HCT116 (cell line): ENCODE data around the gene CACNA2D3. TPM values are rescaled to one million over a fixed set of nuclear protein-coding genes. Genes with fewer than 3 reads are reported as not detected.

Experiments
- ATAC-seq: fragments of 200-7000 bp; cut with Tn5 transposase; 2 replicates; pipeline ENCODE4 v1.9.1; 2020; ENCODE audit warnings: mild to moderate bottlenecking, moderate library complexity
- BruUV-seq: library from RNA; stranded (reverse); fragments of 400-500 nt; replicated peaks from 2 replicates; lab custom pipeline; 2021; lab: Mats Ljungman, UMichigan
- CTCF ChIA-PET: fragments of 300-600 bp; sonication (Branson Sonifier 250); formaldehyde crosslinking; loops from one replicate; lab custom pipeline; 2021; ENCODE audit warnings: antibody characterized with exemption; lab: Charles Lee
- POLR2A ChIA-PET: fragments of 300-600, 350-600 bp; sonication (Branson Sonifier 250); formaldehyde crosslinking; loops from one replicate; lab custom pipeline; 2021; ENCODE audit warnings: antibody characterized with exemption; lab: Charles Lee
- RAD21 ChIA-PET, 2 experiments: fragments of 300-600 bp; sonication (Branson Sonifier 250); formaldehyde crosslinking; loops; one replicate each; lab custom pipeline; 2023; ENCODE audit warnings: low total read pairs in 2 of 2; ENCODE audit not compliant: uncharacterized antibody in 2 of 2, unreplicated experiment in 2 of 2, low non-redundant PET in 1 of 2; lab: Charles Lee
- DNase-seq: peaks from one replicate; pipeline ENCODE4 v3.0.0-alpha.2; 2010; ENCODE audit warnings: low read depth, low spot score
- H2AFZ ChIP-seq: fragments of 200-600 bp; shearing (Covaris generic), sonication (generic); 2 replicates; pipeline ENCODE4 v1.6.1; 2017; ENCODE audit warnings: low read depth, mixed run types, mixed read lengths, antibody characterized with exemption, low read length; ENCODE audit not compliant: poor library complexity, severe bottlenecking
- H3K27ac ChIP-seq: 2 replicates; pipeline ENCODE4 v1.5.1; 2012; ENCODE audit warnings: low read depth, low read length
- H3K27me3 ChIP-seq: fragments of 200-600 bp; sonication (generic); 2 replicates; pipeline ENCODE4 v1.6.1; 2016; ENCODE audit warnings: mixed run types, low read length, mixed read lengths; ENCODE audit not compliant: insufficient read depth
- H3K36me3 ChIP-seq, 2 experiments: fragments of 200-500 bp in 1 of 2; fragments of 200-600 bp in 1 of 2; sonication (Bioruptor generic) in 1 of 2; sonication (generic) in 1 of 2; 2 replicates each; pipeline versions ENCODE4 v1.5.1 to v1.6.1; 2014 to 2016; ENCODE audit warnings: low read length in 2 of 2, inconsistent platforms in 1 of 2, mixed read lengths in 1 of 2, mixed run types in 1 of 2; ENCODE audit not compliant: insufficient read depth in 2 of 2, control insufficient read depth in 1 of 2
- H3K4me1 ChIP-seq, 2 experiments: fragments of 200-600 bp in 1 of 2; sonication (generic) in 1 of 2; 2 replicates each; pipeline versions ENCODE4 v1.5.1 to v1.6.1; 2012 to 2017; ENCODE audit warnings: low read length in 2 of 2, inconsistent platforms in 1 of 2, mild to moderate bottlenecking in 1 of 2, mixed read lengths in 1 of 2, mixed run types in 1 of 2, moderate library complexity in 1 of 2; ENCODE audit not compliant: insufficient read depth in 2 of 2, control insufficient read depth in 1 of 2
- H3K4me2 ChIP-seq: fragments of 200-600 bp; sonication (generic); 2 replicates; pipeline ENCODE4 v1.6.1; 2017; ENCODE audit warnings: mixed run types, low read length, mixed read lengths
- H3K4me3 ChIP-seq, 2 experiments: fragments of 200-600 bp in 1 of 2; sonication (generic) in 1 of 2; replicated peaks in 1 of 2; 2 replicates each; pipeline ENCODE4 v1.5.1; 2011 to 2016; ENCODE audit warnings: low read length in 2 of 2, control low read depth in 1 of 2, low read depth in 1 of 2, mild to moderate bottlenecking in 1 of 2, mixed read lengths in 1 of 2, mixed run types in 1 of 2
- H3K79me2 ChIP-seq: fragments of 200-600 bp; sonication (generic); 2 replicates; pipeline ENCODE4 v1.6.1; 2017; ENCODE audit warnings: mild to moderate bottlenecking, mixed run types, low read length, moderate library complexity, mixed read lengths; ENCODE audit not compliant: insufficient read depth
- H3K9ac ChIP-seq: fragments of 200-600 bp; sonication (generic); 2 replicates; pipeline ENCODE4 v1.6.1; 2016; ENCODE audit warnings: low read length, mixed read lengths
- H3K9me2 ChIP-seq: fragments of 200-600 bp; sonication (generic), shearing (Covaris generic); 2 replicates; pipeline ENCODE4 v1.6.1; 2017; ENCODE audit warnings: mixed run types, mild to moderate bottlenecking, moderate library complexity; ENCODE audit not compliant: insufficient read depth
- H3K9me3 ChIP-seq, 2 experiments: fragments of 200-500 bp in 1 of 2; fragments of 200-600 bp in 1 of 2; sonication (Bioruptor generic) in 1 of 2; sonication (generic) in 1 of 2; 2 replicates each; pipeline ENCODE4 v1.6.1; 2014 to 2017; ENCODE audit warnings: low read length in 2 of 2, mixed read lengths in 2 of 2, inconsistent platforms in 1 of 2, low read depth in 1 of 2, mild to moderate bottlenecking in 1 of 2, mixed run types in 1 of 2, moderate library complexity in 1 of 2; ENCODE audit not compliant: control insufficient read depth in 1 of 2, insufficient read depth in 1 of 2
- H4K20me1 ChIP-seq: fragments of 200-600 bp; sonication (generic), shearing (Covaris generic); 2 replicates; pipeline ENCODE4 v1.6.1; 2017; ENCODE audit warnings: mixed run types, mild to moderate bottlenecking, moderate library complexity; ENCODE audit not compliant: insufficient read depth
- CBX3 ChIP-seq: IDR thresholded peaks from 2 replicates; pipeline ENCODE4 v1.6.1; 2012; ENCODE audit warnings: low read depth
- CEBPB ChIP-seq: IDR thresholded peaks from 2 replicates; pipeline ENCODE4 v1.6.1; 2012; ENCODE audit warnings: low read depth
- EGR1 ChIP-seq: IDR thresholded peaks from 2 replicates; pipeline ENCODE4 v1.6.1; 2012; ENCODE audit warnings: low read depth
- ELF1 ChIP-seq: IDR thresholded peaks from 2 replicates; pipeline ENCODE4 v1.6.1; 2012; ENCODE audit warnings: low read depth, borderline replicate concordance
- EZH2 ChIP-seq: fragments of 200-600 bp; sonication (generic); IDR thresholded peaks from 2 replicates; pipeline ENCODE4 v1.6.1; 2017; ENCODE audit warnings: antibody characterized with exemption, mixed run types
- FOSL1 ChIP-seq: IDR thresholded peaks from 2 replicates; pipeline ENCODE4 v1.6.1; 2012; ENCODE audit warnings: low read depth
- POLR2A ChIP-seq: IDR thresholded peaks from 2 replicates; pipeline ENCODE4 v1.7.0; 2011; ENCODE audit warnings: borderline replicate concordance; ENCODE audit not compliant: insufficient read depth, insufficient read length; ENCODE audit errors: extremely low read depth
- POLR2AphosphoS5 ChIP-seq: IDR thresholded peaks from 2 replicates; pipeline ENCODE4 v1.6.1; 2011; ENCODE audit warnings: mild to moderate bottlenecking, low read depth, low read length, moderate library complexity
- RAD21 ChIP-seq: IDR thresholded peaks from 2 replicates; pipeline ENCODE4 v1.6.1; 2012; ENCODE audit warnings: low read depth, mild to moderate bottlenecking
- SIN3A ChIP-seq: IDR thresholded peaks from 2 replicates; pipeline ENCODE4 v1.6.1; 2012; ENCODE audit warnings: low read depth
- SP1 ChIP-seq: IDR thresholded peaks from 2 replicates; pipeline ENCODE4 v1.6.1; 2012; ENCODE audit warnings: low read depth
- TCF7L2 ChIP-seq: IDR thresholded peaks from 2 replicates; pipeline ENCODE4 v1.7.0; 2011; ENCODE audit warnings: borderline replicate concordance, inconsistent platforms; ENCODE audit not compliant: insufficient read depth, insufficient read length; ENCODE audit errors: extremely low read depth
- YY1 ChIP-seq: IDR thresholded peaks from 2 replicates; pipeline ENCODE4 v1.6.1; 2011; ENCODE audit warnings: low read length, low read depth, moderate library complexity, mild to moderate bottlenecking; ENCODE audit not compliant: insufficient replicate concordance; ENCODE audit errors: extremely low read depth
- ZFX ChIP-seq: fragments of 450-650 bp; IDR thresholded peaks from 2 replicates; pipeline ENCODE4 v1.6.1; 2017
- ZNF274 ChIP-seq: fragments of 200-500 bp; sonication (Bioruptor generic); IDR thresholded peaks from 2 replicates; pipeline ENCODE4 v1.6.1; 2014; ENCODE audit warnings: mild to moderate bottlenecking, low read depth, low read length, inconsistent platforms
- intact Hi-C: fragments of 100-400 bp; cut with micrococcal nuclease; formaldehyde crosslinking; loops from 2 replicates; pipeline ENCODE4 v1.10.0; 2022
- total RNA-seq: library from RNA; stranded (reverse); gene quantifications from one replicate; pipeline ENCODE4 v1.2.1, GENCODE V29; 2021; ENCODE audit not compliant: unreplicated experiment
- TF ChIP-seq, protein P1 (sequence below): IDR thresholded peaks from 2 replicates; pipeline ENCODE4 v1.6.1; 2012
- TF ChIP-seq, protein P2 (sequence below): IDR thresholded peaks from 2 replicates; pipeline ENCODE4 v1.6.1; 2011; ENCODE audit warnings: mild to moderate bottlenecking, low read length, moderate library complexity; ENCODE audit not compliant: insufficient replicate concordance; ENCODE audit errors: extremely low read depth
- TF ChIP-seq, protein P3 (sequence below): IDR thresholded peaks from 2 replicates; pipeline ENCODE4 v1.6.1; 2012; ENCODE audit warnings: low read depth
- TF ChIP-seq, protein P4 (sequence below): IDR thresholded peaks from 2 replicates; pipeline ENCODE4 v1.6.1; 2012

Gene CACNA2D3
- total RNA-seq, 1 experiment from 2014 or later, result 0.20 TPM

DNA sequence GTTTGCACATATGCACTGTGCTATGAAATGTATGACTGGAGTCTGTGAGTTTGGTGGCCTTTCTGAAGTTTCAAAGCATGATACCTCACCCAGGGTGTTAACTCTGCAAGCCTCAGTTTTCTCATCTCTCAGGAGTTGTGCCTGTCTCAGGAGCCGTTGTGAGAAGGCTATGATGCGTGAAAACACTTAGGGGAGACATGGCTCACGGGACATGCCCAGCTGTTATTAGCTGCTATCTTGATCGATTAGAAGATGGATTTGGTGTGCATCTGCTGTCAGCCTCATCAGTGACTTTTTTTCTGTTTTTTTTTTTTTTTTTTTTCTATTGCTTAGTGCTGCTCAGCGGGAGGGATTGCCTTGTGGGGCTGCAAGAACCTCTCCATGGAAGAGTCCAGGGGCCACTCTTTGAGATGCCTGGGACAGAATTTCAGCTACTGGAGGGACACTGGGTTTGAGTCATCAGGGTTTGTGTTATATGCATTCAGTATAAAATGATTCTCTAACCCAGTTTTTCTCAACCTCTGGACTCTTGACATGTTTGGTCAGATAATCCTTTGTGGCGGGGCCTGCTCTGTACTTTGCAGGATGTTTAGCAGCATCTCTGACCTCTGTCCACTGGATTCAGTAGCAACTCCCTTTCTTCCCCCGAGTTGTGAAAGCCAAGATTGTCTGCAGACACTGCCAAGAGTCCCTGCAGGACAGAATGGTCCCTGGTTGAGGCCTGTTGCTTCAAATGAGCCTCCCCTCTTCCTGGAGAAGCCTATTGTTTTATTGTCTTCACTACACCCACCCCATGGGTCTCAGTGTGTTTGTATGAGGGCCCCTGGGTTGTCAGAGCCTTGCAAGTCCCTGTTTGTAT lies 181.4 kb downstream of the CACNA2D3 start:
- H3K36me3 ChIP-seq, result no peaks in the 10 kb centered on the region
- DNase-seq, result no peak
- no peaks in the 10 kb centered on the region for H3K9me3 ChIP-seq
- ChIA-PET POLR2A (no interaction called here), CTCF (no interaction called here), RAD21 (no interaction called here)
- peaks cover 48% of the 10 kb centered on the region for H3K27me3 ChIP-seq
- no peak for ATAC-seq
- intact Hi-C loops, result no loop called here
- no peaks in the 10 kb centered on the region for H3K4me1 ChIP-seq
- no peaks in the 10 kb centered on the region for H3K9me2 ChIP-seq
- H3K27ac ChIP-seq, result no peak overlapping the region
- no peak overlapping the region for H3K4me3 ChIP-seq
- no peak overlapping the region for H3K9ac ChIP-seq
- H2AFZ ChIP-seq, result no peak overlapping the region
- no peak overlapping the region for H3K4me2 ChIP-seq
- BruUV-seq, result no TSS peak
- H3K79me2 ChIP-seq, result no peaks in the 10 kb centered on the region
- H4K20me1 ChIP-seq, result no peaks in the 10 kb centered on the region
- TF ChIP-seq RAD21 (no peak), POLR2A (no peak), EGR1 (no peak), ZFX (no peak), CBX3 (no peak), POLR2AphosphoS5 (no peak), SP1 (no peak), TCF7L2 (no peak), YY1 (no peak), SIN3A (no peak), ZNF274 (no peak), EZH2 (no peak), FOSL1 (no peak), ELF1 (no peak), CEBPB (no peak)
- TF ChIP-seq, protein P1, sequence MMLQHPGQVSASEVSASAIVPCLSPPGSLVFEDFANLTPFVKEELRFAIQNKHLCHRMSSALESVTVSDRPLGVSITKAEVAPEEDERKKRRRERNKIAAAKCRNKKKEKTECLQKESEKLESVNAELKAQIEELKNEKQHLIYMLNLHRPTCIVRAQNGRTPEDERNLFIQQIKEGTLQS, result no peak
- TF ChIP-seq, protein P2, sequence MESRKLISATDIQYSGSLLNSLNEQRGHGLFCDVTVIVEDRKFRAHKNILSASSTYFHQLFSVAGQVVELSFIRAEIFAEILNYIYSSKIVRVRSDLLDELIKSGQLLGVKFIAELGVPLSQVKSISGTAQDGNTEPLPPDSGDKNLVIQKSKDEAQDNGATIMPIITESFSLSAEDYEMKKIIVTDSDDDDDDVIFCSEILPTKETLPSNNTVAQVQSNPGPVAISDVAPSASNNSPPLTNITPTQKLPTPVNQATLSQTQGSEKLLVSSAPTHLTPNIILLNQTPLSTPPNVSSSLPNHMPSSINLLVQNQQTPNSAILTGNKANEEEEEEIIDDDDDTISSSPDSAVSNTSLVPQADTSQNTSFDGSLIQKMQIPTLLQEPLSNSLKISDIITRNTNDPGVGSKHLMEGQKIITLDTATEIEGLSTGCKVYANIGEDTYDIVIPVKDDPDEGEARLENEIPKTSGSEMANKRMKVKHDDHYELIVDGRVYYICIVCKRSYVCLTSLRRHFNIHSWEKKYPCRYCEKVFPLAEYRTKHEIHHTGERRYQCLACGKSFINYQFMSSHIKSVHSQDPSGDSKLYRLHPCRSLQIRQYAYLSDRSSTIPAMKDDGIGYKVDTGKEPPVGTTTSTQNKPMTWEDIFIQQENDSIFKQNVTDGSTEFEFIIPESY, result no peak
- TF ChIP-seq, protein P3, sequence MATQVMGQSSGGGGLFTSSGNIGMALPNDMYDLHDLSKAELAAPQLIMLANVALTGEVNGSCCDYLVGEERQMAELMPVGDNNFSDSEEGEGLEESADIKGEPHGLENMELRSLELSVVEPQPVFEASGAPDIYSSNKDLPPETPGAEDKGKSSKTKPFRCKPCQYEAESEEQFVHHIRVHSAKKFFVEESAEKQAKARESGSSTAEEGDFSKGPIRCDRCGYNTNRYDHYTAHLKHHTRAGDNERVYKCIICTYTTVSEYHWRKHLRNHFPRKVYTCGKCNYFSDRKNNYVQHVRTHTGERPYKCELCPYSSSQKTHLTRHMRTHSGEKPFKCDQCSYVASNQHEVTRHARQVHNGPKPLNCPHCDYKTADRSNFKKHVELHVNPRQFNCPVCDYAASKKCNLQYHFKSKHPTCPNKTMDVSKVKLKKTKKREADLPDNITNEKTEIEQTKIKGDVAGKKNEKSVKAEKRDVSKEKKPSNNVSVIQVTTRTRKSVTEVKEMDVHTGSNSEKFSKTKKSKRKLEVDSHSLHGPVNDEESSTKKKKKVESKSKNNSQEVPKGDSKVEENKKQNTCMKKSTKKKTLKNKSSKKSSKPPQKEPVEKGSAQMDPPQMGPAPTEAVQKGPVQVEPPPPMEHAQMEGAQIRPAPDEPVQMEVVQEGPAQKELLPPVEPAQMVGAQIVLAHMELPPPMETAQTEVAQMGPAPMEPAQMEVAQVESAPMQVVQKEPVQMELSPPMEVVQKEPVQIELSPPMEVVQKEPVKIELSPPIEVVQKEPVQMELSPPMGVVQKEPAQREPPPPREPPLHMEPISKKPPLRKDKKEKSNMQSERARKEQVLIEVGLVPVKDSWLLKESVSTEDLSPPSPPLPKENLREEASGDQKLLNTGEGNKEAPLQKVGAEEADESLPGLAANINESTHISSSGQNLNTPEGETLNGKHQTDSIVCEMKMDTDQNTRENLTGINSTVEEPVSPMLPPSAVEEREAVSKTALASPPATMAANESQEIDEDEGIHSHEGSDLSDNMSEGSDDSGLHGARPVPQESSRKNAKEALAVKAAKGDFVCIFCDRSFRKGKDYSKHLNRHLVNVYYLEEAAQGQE, result no peak
- TF ChIP-seq, protein P4, sequence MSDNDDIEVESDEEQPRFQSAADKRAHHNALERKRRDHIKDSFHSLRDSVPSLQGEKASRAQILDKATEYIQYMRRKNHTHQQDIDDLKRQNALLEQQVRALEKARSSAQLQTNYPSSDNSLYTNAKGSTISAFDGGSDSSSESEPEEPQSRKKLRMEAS, result no peak
